Esophagus mucosa (tissue), 1 donor: Measurements from ENCODE around the gene SETMAR. TPM values are rescaled to one million over a fixed set of nuclear protein-coding genes. Genes with fewer than 3 reads are reported as not detected.
"Not testable (repeated sequence)": the region's sequence is repeated elsewhere in the genome, so short reads cannot be mapped to it uniquely, and the experiment has no call there.

Experiments used
- ATAC-seq: fragments of 200-7000 bp; cut with Tn5 transposase; one replicate; pipeline ENCODE4 v1.9.1; 2020
- total RNA-seq: library from RNA; stranded (reverse); gene quantifications from one replicate; pipeline ENCODE4 v1.2.4, GENCODE V29; 2023
- donor health status: DM: yes; HTN: yes; CAD: no.

The SETMAR gene
- total RNA-seq: 9.2 TPM

DNA sequence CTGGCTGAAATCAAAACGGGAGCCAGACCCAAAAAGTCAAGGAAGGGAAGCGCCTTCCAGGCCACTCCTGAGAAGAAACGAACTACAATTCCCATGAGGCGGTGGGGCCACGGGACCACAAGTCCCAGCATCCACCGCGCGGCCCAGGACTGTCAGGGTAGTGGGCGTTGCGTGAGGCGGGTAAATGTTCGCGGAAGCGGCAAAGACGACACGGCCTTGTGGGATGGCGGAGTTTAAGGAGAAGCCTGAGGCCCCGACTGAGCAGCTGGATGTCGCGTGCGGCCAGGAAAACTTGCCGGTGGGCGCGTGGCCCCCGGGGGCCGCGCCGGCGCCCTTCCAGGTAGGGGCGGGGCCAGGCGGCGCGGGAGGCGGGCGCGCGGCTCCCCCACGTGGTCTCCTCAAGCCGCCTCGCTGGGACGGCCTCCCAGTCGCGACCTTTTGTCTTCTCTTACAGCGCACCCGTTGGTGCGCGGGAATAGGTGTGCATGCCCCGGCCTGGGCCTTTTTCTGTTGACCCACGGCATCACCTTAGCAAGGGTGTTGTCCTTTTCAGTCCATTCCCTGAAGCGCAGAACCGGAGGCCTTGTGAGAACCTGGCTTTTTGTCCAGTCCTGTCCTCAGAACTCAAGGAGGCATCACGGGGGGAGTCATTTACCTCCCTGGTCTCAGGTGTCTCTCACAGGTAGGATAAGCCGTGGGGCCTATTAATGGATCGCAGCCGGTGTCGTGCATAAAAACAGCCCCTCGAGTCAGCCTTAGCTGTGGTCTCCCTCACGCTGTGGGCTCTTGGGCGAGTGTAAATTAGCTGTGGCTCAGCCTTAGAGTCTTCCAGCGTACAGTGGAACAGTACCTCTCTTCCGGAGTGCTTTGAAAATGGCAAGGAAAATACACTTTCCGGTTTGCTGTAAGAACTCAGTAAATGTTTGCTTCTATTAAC, at the start of gene SETMAR:
SETMAR (plus strand) TSS at position 183 of the 937 bp plus-strand sequence; CDS start at position 185, 2 bp downstream.
- peak; percentile 97 for ATAC-seq

DNA sequence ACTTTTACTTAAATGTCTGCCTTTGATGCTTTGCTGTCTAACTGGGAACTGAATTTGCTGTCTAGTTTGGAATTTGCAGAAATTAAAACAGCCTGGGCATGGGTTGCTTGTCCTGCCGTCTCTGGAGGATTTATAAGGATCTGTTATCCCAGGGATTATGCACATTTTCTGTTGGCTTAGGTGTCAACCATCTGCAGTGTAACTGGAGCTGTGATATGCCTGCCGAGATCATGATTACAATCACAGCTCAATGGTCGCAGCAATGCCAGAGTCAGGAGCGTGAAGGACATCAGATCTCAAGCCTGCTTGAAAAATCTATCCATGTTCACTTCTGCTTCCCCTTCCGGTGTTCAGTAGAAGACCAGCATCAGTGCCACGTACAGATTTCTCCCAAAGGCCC, 41.8 kb upstream of the SETMAR start:
- ATAC-seq: no peak

DNA sequence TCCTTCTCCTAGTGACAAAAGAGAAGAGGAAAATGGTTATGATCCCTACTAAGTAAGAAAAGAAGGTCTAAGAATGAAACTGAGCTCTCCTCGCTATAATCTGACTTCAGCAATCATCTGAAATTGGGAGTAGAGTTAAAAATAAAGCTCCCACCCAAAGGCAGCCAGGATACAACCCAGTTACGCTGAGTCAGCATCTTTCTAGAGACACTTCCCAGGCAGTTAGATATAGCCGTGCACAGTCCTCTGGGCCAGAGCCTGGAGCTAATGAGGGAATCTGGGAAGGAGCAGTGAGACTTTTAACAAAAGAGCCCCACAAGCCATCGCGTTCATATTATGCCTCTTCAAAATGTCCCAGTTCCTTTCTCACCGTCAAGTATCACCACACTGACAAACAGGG, 39.1 kb upstream of the SETMAR start:
- ATAC-seq: no peak

DNA sequence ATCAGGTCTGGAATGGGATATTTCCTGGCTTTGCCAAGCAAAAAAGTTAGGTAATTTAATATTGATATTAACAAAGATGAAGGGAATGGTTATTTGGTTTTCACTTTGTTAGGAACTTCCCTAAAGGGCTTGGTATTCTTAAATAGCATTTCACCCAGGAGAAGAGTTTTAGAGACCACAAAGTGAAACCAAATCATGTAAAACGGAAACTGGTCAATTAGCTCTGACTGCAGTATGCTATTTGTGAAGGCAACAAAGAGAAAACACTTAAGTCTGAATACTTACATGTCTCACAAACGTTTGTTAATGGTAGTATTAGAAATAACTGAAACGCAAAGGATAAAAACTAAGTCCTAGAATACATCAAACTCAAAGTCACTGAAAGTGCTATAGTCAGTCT, 32.4 kb upstream of the SETMAR start:
- no peak for ATAC-seq

DNA sequence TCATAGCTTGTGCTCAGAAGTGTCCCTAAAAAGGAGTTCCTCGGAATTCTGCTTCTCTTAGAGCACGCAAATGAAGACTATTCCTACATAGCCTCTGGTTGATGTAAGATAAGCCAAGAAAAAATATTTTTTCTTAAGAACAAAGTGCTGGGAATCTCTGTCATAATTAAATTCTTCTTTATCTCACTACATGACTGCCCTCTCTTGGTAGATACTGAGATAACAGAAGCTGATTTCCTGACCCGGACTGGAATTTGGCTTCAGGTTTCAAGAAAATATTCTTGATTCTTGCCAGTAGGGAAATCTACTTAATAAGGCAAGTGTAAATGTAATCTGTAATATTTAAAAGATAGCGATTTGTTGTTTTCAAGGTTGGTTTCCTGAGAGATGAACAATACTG, 31.3 kb upstream of the SETMAR start:
- peak; percentile 42 for ATAC-seq

DNA sequence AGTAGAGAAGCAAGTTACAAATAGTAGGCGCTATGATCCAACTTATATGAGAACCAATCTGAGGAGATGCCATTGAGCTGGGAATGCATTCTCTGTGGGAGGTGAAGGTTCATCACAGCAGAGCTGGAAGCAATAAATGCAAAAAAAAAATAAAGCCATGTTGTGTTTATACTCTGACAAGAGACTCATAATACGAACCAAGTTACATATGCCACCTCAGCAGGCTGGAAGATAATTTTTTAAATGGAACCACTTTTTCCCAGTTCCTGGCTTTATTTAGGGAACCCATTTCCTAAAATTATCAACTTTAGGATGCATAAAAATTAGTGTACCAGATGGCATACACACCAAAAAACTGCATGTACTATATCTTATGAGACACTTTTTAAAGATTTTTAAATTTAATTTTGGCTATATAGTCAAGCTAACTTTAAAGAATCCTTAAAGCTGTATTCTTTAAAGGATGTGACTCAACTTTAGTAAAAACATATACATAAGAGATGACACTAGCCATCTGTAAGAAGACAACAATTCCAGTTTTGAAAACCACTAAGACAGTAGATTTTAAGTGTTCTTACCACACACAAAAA, 23.6 kb upstream of the SETMAR start:
- ATAC-seq: no peak

DNA sequence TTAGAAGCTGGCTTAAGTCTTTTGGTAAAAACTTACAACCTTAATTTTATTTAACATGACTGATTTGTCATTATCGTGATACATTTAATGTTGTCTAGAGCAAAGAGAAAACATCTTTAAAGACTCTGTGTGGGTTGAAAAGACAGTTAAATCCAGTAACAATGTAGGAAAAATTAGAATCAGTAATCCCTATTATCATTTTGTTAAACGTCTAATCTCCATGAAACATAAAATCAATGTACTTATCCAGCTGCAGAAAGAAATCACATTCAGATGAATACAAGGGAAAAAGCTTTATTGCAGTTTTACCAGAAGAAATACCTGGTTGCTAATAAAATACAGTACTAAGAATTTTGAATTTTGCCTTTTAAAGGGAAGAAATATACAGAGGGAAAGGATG, 21.2 kb upstream of the SETMAR start:
- ATAC-seq: no peak

DNA sequence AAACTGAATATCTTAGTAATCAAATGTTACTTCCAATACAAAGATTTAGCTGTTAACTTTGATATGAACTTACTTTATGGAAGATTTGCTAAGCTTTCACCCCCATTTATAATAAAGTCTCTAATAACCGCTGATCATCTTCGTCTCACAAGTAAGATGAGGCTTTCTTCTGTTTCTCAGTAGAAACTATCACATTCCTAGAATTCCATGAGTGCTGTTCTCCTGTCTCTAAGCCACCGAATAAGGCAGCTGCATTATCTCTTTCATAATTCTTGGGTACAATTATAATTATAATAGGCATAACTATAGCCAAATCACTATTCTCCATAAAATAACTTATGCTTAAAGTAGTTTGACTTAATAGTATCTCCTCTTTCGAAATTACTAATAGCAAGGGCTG, 18.3 kb upstream of the SETMAR start:
- ATAC-seq: no peak

DNA sequence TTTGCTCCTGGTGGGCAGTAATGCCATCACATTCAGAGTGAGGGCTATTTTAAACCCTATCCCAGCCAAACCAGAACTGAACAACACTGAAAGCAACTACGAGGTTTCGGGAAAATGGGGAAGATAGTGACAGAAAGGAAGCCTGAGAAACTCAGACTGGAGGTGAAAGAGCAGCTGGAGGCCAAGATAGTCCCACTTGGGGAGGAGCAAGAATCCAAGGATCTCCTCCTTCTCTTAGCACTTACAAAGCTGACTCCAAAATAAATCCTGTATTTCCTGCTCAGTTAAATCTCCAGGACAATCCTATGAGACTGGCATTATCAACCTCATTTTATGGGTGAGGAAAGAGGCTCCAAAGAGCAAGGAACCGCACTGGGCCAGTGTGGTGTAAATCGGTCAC, 14.1 kb upstream of the SETMAR start:
- no peak for ATAC-seq

DNA sequence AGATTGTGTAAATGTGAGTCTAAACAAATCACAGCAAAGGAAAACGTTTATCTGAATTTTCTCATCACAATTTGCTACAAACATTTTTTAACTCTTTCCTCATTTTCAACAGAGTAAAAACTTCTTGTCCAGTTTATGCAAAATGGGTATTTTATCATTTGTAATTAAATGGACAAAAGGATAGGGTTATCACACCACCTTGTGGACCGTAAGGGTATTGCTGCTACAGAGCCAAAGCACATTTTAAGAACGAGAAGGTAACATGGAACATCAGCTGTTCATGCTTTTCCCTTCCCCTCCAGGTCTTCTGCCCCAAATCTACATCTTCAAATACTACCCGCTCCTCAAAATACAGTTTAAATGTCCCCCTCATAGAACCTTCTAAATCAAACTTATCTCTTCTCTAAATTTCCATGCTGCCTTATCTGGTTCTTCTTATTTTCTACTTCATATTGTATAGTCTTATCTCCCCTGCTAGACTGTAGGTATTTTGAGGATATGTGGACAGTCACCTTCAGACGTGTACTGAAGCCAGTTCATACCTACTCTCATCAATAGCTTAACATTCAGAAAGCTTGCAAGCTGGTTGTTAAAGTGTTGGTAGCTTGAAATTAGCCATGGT, 12.8 kb upstream of the SETMAR start:
- peak; percentile 59 for ATAC-seq

DNA sequence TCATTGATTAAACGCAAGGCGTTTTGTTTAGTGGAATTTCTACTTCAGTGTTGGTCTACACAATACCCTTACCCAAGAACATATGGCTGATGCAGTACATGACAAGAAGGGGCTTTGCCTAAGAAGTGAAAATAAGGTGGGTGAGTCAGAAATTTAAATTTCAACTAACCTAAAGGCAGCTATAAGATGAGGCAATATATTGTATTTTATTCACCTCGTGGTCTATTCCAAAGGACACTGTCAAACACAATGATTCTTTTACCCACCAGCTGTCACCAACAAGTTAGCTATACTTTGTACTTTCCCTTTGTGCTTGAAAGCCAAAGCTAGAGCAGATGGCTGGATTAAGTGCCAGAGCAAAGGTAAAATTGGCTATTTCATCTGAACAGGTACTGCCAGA, 10.9 kb upstream of the SETMAR start:
- no peak for ATAC-seq

DNA sequence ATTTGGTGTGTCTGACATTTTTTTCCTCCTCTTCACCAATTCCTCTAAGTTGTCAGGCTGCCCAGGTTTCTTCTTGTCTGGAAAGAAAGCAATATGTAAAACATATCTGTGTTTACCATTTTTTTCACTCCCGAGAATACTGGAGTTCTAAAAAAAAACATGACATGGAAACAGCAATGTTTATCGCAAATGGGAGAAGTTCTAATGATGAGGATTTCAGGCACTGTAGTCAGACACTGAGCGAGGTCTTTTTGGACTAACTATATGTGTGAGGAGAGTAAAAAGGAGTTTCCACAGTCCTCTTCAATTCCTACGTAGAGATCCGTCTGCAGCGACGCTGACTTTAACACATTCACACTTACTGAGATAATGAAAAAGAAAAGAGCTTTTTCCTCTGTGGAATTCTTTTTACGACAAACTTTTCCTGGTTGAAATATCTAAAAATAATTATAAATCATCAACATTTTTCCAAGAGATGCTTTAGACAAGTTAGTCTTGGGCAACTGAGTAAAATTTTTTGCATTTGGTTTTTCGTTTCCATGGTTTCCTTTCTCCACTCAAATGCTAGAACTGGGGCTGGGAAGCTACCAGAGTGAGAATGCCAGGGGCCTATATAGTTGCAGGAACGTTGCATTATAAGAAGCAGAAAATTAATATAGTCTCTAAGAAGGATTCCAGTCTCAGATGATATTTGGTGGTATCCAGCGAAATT, 8.4 kb upstream of the SETMAR start:
- no peak for ATAC-seq

DNA sequence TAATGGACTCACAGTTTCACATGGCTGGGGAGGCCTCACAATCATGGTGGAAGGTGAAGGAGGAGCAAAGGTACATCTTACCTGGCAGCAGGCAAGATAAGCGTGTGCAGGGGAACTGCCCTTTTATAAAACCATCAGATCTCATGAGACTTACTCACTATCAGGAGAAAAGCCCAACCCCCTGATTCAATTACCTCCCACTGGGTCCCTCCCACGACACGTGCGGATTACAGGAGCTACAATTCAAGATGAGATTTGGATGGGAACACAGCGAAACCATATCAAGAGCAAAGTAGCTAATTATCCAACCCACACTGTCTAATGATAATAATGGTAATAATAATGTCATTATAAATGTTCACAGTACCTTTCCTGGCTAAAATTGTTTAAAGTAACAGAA, 6.7 kb upstream of the SETMAR start:
- ATAC-seq: not testable (repeated sequence)

DNA sequence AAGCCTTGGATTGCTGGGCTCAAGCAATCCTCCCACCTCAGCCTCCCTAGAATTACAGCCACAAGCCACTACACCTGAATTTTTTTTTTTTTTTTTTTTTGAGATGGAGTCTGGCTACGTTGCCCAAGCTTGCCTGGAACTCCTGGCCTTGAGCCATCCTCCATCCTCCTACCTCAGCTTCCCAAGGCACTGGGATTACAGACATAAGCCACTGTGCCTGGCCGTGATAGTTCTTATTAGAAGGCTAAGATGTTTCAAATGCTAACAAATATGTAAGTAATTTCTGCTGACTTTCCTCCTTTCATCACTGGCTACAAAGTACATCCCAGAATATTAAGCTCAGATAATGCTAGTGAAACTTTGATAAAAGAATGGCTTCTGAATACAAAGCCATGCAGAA, 5.7 kb upstream of the SETMAR start:
- ATAC-seq: no peak

DNA sequence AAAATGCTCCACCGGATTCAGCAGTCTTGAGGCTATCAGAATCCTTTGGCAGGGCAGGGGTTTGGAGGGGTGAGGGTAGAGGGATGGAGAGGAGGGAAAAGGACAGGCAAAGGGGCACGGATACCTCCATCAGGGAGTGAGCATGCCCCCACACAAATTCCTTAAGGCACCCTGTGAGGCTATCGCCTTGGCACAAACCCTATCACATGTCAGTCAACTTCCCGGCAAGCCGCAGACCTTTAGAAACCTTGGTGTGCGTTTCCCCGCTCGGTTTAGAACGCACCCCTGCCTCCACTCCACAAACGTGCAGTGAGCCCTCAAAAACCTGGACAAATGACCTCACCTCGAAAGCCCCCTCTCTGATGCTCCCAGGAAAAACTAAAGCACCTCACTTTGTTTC, 422 bp upstream of the SETMAR start:
- no peak for ATAC-seq

DNA sequence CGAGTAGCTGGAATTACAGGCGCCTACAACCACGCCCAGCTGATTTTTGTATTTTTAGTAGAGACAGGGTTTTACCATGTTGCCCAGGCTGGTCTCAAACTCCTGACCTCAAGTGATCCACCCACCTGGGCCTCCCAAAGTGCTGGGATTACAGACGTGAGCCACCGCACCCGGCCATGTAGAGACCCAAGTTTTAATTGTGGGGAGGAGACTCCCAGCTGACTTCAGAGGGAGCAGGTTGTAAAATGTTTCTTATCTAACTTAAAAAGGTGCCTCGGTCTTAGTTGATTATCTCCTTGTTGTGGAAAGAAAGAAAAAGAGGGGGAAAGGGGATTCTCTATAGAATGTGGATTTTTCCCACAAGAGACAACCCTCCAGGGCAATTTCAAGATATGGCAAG, 2.0 kb downstream of the SETMAR start:
- not testable (repeated sequence) for ATAC-seq

DNA sequence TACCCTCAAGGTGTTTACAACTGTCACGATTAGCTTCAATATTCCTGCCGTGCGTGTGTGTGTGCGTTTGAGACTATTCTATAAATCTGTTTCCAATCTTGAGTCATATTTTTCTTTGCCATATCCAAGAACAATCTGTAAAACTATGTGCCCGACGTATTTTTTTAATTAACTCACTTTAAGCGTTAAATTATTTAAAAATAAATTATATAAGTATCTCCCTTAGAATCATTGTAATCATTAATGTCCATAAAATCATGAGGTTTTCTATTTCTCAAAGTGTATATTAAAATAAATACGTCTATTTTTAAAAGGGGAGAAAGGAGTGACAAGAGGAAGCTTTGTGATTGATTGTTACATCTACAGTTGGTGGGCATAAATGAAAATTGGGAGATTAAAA, 2.9 kb downstream of the SETMAR start:
- no peak for ATAC-seq

DNA sequence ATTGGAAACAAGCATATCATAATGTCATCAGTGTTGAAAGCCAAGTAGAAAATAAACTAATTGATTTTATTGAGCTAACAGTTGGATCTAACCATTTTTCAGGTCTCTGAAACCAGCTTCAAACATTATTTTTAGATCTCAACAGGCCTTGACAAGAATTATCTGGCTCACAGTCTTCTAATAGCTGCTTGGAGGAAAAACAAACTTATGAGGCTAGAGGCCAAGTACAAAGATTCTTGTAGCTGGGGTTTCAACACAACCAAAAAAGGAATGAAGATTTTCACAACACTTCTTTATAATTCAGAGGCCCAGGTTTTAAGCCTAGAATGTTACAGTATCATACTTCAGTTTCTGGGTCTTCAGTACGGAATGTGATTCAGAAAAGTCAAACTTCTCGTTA, 3.7 kb downstream of the SETMAR start:
- ATAC-seq: no peak

DNA sequence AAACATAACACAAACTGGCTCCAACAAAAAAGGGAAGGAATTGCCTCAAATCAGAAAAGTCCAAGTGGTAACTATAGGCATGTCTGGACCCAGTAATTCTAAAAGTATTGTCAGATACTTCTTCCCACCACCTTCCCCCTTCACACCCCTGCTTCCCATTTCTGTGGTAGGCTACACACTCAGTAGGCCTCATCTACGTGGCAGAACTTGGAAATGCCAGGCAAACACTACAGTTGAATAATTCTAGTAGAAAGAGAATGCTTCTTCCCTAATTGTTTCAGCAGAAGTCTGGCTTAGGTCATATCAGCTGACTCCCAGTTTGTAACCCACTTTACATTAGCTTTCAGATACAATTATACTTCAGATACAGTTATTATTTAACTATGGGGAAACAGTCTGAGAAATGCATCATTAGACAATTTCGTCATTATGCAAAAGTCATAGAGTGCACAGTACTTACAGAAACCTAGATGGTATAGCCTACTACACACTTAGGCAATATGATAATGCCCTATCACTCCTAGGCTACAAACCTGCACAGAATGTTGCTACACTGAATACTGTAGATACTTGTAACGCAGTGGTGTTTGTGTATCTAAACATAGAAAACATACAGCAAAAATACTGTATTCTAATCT, 6.4 kb downstream of the SETMAR start:
- ATAC-seq: no peak

DNA sequence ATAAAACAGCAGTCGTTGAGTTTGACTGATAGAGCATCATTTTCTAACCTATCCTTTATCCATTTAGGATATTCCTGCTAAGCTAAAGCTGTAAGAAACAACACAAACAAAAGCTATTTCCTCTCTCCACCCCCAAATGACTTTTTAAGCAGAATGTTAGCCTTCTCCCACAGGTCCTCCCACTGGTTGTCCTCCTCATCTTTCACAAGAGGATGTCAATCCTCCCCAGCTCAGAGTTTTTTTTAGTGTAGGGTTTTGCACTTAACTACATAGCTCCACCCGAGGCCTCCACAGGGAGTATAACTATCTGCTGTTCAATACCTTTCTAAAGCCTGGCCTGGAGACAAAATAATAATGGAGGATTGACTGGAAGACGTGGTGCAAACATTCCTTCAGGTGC, 7.8 kb downstream of the SETMAR start:
- ATAC-seq: no peak

DNA sequence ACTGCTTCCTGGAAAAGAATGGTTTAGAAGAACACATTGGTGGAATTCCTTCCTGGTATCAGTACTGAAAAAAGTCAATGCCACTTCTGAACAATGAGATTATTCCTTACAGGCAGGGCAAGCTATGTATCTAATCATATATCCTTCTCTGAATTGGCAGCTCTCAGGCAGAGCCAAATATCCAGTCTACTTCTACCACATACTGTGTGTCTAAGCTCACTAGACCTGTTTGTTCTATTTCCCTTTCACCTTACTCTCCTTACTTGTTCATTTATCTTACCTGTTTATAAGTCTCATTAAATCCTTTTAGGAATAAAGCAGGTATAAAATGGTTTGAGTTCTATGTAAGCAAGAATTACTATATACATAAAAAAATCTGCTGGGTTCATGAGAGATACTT, 8.3 kb downstream of the SETMAR start:
- peak; percentile 49 for ATAC-seq

DNA sequence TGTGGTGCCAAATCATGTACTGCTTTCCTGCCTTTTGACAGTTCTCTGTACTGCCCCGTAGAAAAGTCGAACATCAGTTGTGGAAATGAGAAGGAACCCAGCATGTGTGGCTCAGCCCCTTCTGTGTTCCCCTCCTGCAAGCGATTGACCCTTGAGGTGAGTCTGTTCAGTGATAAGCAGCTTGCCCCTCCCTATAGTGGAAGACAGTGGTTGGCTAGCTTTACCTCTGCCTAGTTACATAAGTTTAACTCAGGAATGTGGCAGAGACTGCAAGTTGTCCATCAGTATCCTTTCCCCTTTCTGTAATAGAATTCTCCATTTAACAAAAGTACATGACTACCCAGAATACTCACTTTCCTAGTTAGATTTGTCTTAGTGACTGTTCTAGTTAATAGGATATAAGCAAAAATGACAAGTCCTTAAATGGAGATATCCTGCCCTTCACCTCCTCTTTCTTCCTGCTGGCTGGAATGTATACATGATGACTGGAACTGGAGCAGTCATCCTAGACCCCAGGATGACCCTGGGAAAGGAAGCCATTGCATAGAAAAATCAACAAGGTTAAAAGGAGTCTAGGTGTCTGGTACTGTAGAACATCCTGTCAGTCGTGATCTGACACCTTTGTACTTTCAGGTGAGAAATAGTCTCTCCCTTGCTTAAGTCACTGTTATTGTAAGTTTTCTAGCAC, 10.6 kb downstream of the SETMAR start:
- no peak for ATAC-seq
